ENCODE data around the gene MED20. TPM values are rescaled to one million over a fixed set of nuclear protein-coding genes. Genes with fewer than 3 reads are reported as not detected.

Gene MED20
- total and polyA plus RNA-seq, 10 donors, result 5.3 to 21.5 (median 15.3) TPM

DNA sequence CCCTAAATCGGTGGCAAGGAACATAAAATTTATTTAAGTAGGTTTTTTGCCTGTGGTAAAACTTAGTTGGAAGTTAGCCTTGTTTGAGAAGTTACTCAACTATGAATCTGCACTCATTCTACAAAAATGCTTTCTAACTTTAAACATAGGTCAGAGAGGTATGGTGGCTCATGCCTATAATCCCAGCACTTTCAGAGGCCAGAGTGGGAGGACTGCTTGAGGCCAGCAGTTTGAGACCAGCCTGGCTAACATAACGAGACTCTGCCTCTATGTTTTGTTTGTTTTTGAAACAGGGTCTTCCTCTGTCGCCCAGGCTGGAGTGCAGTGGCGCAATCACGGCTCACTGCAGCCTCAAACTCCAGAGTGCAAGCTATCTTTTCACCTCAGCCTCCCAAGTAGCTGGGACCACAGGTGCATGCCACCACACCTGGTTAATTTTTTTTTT, 42.0 kb downstream of the MED20 start:
- Histone ChIP-seq H3K36me3 (no peaks in the 10 kb centered on the region), H3K27me3 (replicated peaks in 1 of 7) (no peaks in the 10 kb centered on the region), H3K4me3 (no peak overlapping the region), H3K27ac (no peak overlapping the region), H3K4me1 (peaks cover 0 to 7% (median 0%) of the 10 kb centered on the region in 6 donors), H3K9me3 (no peaks in the 10 kb centered on the region)
- no peak for DNase-seq
- intact Hi-C loops (cut with DNase I; ENCODE audit: low total_unique reads), result no loop called here
- 72 to 92% (median 85%) methylated on average over 5 of the region's 5 CpGs for WGBS, 5 donors
- TF ChIP-seq POLR2AphosphoS5 (IDR thresholded peaks at IDR 0.05) (no peak), POLR2A (IDR thresholded peaks at IDR 0.05) (no peak)
- TF ChIP-seq, protein P1, sequence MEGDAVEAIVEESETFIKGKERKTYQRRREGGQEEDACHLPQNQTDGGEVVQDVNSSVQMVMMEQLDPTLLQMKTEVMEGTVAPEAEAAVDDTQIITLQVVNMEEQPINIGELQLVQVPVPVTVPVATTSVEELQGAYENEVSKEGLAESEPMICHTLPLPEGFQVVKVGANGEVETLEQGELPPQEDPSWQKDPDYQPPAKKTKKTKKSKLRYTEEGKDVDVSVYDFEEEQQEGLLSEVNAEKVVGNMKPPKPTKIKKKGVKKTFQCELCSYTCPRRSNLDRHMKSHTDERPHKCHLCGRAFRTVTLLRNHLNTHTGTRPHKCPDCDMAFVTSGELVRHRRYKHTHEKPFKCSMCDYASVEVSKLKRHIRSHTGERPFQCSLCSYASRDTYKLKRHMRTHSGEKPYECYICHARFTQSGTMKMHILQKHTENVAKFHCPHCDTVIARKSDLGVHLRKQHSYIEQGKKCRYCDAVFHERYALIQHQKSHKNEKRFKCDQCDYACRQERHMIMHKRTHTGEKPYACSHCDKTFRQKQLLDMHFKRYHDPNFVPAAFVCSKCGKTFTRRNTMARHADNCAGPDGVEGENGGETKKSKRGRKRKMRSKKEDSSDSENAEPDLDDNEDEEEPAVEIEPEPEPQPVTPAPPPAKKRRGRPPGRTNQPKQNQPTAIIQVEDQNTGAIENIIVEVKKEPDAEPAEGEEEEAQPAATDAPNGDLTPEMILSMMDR (IDR thresholded peaks at IDR 0.05 in 8 of 11, conservative IDR thresholded peaks at IDR 0.05 in 3 of 11), result no peak

DNA sequence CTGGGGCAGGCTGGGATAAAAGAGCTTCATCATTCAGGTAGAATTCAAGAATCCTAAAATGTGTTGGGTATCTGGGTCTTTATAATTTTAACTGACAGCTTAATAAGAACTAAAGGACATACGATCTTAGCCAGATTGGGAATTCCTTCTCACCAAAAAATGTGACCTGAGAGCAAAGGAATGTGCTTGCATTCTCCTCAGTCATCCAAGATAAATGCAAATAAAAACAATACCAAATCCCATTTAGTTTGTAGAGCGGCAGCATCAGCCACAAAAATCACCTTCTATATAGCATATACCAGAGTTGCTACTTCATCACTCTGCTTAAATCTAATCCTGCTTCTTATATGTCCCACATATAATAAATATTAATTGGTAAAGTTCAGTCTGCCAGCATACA, 42.7 kb downstream of the MED20 start:
- 91 to 98% (median 94%) methylated on average over 2 of the region's 2 CpGs for WGBS, 5 donors
- TF ChIP-seq POLR2AphosphoS5 (IDR thresholded peaks at IDR 0.05) (no peak), POLR2A (IDR thresholded peaks at IDR 0.05) (no peak)
- TF ChIP-seq, protein P1 (IDR thresholded peaks at IDR 0.05 in 8 of 11, conservative IDR thresholded peaks at IDR 0.05 in 3 of 11), result no peak
- Histone ChIP-seq H3K36me3 (no peaks in the 10 kb centered on the region), H3K9me3 (no peaks in the 10 kb centered on the region), H3K4me3 (no peak overlapping the region), H3K27ac (no peak overlapping the region), H3K4me1 (peaks cover 0 to 7% (median 0%) of the 10 kb centered on the region in 6 donors), H3K27me3 (replicated peaks in 1 of 7) (no peaks in the 10 kb centered on the region)
- DNase-seq, result no peak
- intact Hi-C loops (cut with DNase I; ENCODE audit: low total_unique reads), result no loop called here

DNA sequence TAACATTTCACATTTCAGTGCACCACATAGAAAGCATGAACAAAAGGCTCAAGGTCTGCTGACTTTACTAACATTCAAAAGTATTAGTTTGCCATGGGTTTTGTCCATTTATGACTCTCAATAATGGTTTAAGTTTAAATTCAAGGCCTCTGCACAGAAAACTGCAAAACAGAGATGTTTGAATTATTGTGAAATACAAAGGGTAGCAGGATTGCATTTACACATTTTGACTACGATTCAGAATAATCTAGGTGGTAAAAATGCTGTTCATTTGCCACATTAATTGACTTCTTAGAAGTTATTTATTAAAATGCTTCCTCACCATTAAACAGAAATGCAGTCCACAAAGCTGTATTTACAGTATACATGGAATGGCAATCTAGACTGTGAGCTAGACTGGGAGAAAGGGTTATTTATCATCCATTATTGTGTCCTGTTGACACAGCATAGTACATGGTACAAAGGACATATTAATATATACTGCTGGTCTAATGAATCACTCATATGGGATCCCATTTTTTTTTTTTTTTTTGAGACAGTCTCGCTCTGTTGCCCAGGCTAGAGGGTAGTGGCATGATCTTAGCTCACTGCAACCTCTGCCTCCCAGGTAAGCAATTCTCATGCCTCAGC, 43.8 kb downstream of the MED20 start:
- no peaks in the 10 kb centered on the region for H3K36me3 ChIP-seq
- TF ChIP-seq POLR2A (IDR thresholded peaks at IDR 0.05) (no peak), POLR2AphosphoS5 (IDR thresholded peaks at IDR 0.05) (no peak)
- TF ChIP-seq, protein P1 (IDR thresholded peaks at IDR 0.05 in 8 of 11, conservative IDR thresholded peaks at IDR 0.05 in 3 of 11), result no peak
- H3K27ac ChIP-seq, result no peak overlapping the region
- intact Hi-C loops (cut with DNase I; ENCODE audit: low total_unique reads), result no loop called here
- H3K4me1 ChIP-seq, result peaks cover 0 to 7% (median 0%) of the 10 kb centered on the region in 6 donors
- H3K9me3 ChIP-seq, result no peaks in the 10 kb centered on the region
- H3K27me3 ChIP-seq (replicated peaks in 1 of 7), result no peaks in the 10 kb centered on the region
- H3K4me3 ChIP-seq, result no peak overlapping the region
- DNase-seq, result no peak
- 88 to 94% (median 92%) methylated on average over 2 of the region's 2 CpGs for whole genome bisulfite sequencing, 5 donors

DNA sequence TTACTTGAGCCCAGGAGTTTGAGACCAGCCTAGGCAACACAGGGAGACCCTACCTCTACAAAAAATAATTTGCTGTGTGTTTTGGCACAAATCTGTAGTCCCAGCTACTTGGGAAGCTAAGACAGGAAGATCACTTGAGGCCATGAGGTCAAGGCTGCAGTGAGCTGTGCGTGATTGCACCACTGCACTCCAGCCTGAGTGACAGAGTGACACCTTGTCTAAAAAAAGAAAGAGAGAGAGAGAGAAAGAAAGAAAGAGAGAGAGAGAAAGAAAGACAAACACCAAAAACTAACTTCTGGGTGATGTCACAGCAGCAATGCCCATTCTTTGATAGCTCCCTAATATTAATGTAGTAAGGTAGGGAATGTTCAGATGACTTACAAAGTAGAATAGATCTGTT, 46.2 kb downstream of the MED20 start:
- peaks cover 0 to 5% (median 0%) of the 10 kb centered on the region in 6 donors for H3K36me3 ChIP-seq
- H3K27ac ChIP-seq, result no peak overlapping the region
- intact Hi-C loops (cut with DNase I; ENCODE audit: low total_unique reads), result no loop called here
- no peaks in the 10 kb centered on the region for H3K27me3 ChIP-seq (replicated peaks in 1 of 7)
- WGBS, 5 donors, result 52 to 87% (median 70%) methylated on average over 1 of the region's 1 CpG
- no peak for DNase-seq
- no peaks in the 10 kb centered on the region for H3K9me3 ChIP-seq
- H3K4me1 ChIP-seq, result peaks cover 0 to 15% (median 2%) of the 10 kb centered on the region in 6 donors
- TF ChIP-seq, protein P1 (IDR thresholded peaks at IDR 0.05 in 8 of 11, conservative IDR thresholded peaks at IDR 0.05 in 3 of 11), result no peak
- TF ChIP-seq POLR2A (IDR thresholded peaks at IDR 0.05), result no peak
- TF ChIP-seq POLR2AphosphoS5 (IDR thresholded peaks at IDR 0.05), result no peak
- no peak overlapping the region for H3K4me3 ChIP-seq
